Measurements from ENCODE around the gene CCNYL1.

GRCh38 chr2:207772844-207773205 lies 61.4 kb downstream of the CCNYL1 start:
- TF ChIP-seq POLR2A (IDR thresholded peaks at IDR 0.05) (no peak), CTCF (IDR thresholded peaks at IDR 0.05) (no peak), POLR2AphosphoS5 (IDR thresholded peaks at IDR 0.05) (no peak), EP300 (IDR thresholded peaks at IDR 0.05; ENCODE audit: low read depth) (no peak)

Measured in transverse colon (tissue), 4 donors.